Hepatocyte (in vitro differentiated cells): ENCODE measurements around the gene PRKACA. TPM values are rescaled to one million over a fixed set of nuclear protein-coding genes. Genes with fewer than 3 reads are reported as not detected.
A peak's percentile ranks its signal among the peaks of the same experiment; 100 is the strongest.

ENCODE experiments used
- DNase-seq: peaks from one replicate; pipeline ENCODE4 v3.0.0-alpha.2; 2016; ENCODE audit warnings: low spot score
- H2AFZ ChIP-seq: fragments of 200-600 bp; sonication (generic); 2 replicates; pipeline ENCODE4 v1.6.0; 2016; ENCODE audit warnings: antibody characterized with exemption, mild to moderate bottlenecking
- H3K27ac ChIP-seq: fragments of 200-600 bp; sonication (generic); 2 replicates; pipeline ENCODE4 v1.5.1; 2016; ENCODE audit warnings: mild to moderate bottlenecking
- H3K27me3 ChIP-seq: fragments of 200-600 bp; sonication (generic); 2 replicates; pipeline ENCODE4 v1.6.1; 2016
- H3K36me3 ChIP-seq: fragments of 200-600 bp; sonication (generic); replicated peaks from 2 replicates; pipeline ENCODE4 v1.5.1; 2016; ENCODE audit warnings: low read depth; ENCODE audit not compliant: insufficient read depth
- H3K4me1 ChIP-seq: fragments of 200-600 bp; sonication (generic); 2 replicates; pipeline ENCODE4 v1.5.1; 2016; ENCODE audit warnings: mild to moderate bottlenecking, moderate library complexity; ENCODE audit not compliant: insufficient read depth
- H3K4me2 ChIP-seq: fragments of 200-600 bp; sonication (generic); 2 replicates; pipeline ENCODE4 v1.6.0; 2016
- H3K4me3 ChIP-seq: fragments of 200-600 bp; sonication (generic); 2 replicates; pipeline ENCODE4 v1.5.1; 2016; ENCODE audit warnings: mild to moderate bottlenecking
- H3K79me2 ChIP-seq: fragments of 200-600 bp; sonication (generic); 2 replicates; pipeline ENCODE4 v1.6.0; 2017; ENCODE audit warnings: mild to moderate bottlenecking
- H3K9me2 ChIP-seq: fragments of 200-600 bp; sonication (generic); replicated peaks from 2 replicates; pipeline ENCODE4 v1.6.0; 2017; ENCODE audit warnings: mild to moderate bottlenecking; ENCODE audit not compliant: insufficient read depth
- H3K9me3 ChIP-seq: fragments of 200-600 bp; sonication (generic); 2 replicates; pipeline ENCODE4 v1.5.1; 2016; ENCODE audit warnings: low read depth, mild to moderate bottlenecking
- H4K20me1 ChIP-seq: fragments of 200-600 bp; sonication (generic); 2 replicates; pipeline ENCODE4 v1.6.0; 2016; ENCODE audit warnings: mild to moderate bottlenecking; ENCODE audit not compliant: insufficient read depth, poor library complexity, severe bottlenecking
- CTCF ChIP-seq: fragments of 200-600 bp; sonication (generic); IDR thresholded peaks from 2 replicates; pipeline ENCODE4 v1.5.1; 2016; ENCODE audit warnings: antibody characterized with exemption, mild to moderate bottlenecking; ENCODE audit not compliant: poor library complexity
- EZH2 ChIP-seq: fragments of 200-600 bp; sonication (generic); IDR thresholded peaks from 2 replicates; pipeline ENCODE4 v1.6.1; 2016; ENCODE audit warnings: antibody characterized with exemption, mild to moderate bottlenecking, borderline replicate concordance
- EZH2phosphoT487 ChIP-seq: fragments of 200-600 bp; sonication (generic); IDR thresholded peaks from one replicate; pipeline ENCODE4 v1.6.1; 2018; ENCODE audit warnings: antibody characterized with exemption, mild to moderate bottlenecking, low read depth, moderate library complexity; ENCODE audit not compliant: unreplicated experiment, severe bottlenecking
- WGBS: methylation state at CpG from one replicate; pipeline ENCODE4 v1.1.6; 2016; ENCODE audit warnings: low lambda C conversion rate; ENCODE audit errors: missing lambda C conversion rate; 5-methylcytosine and 5-hydroxymethylcytosine counted together
- polyA plus RNA-seq: library from polyadenylated mRNA; unstranded; fragments of >200 nt; fragmentation: Nextera tagmentation; extraction: Ambion mirVana; gene quantifications from 2 replicates; pipeline ENCODE4 v1.2.1, GENCODE V29; 2016
- total RNA-seq: library from RNA; depleted of rRNA; stranded (reverse); fragments of >200 nt; gene quantifications from 2 replicates; pipeline ENCODE4 v1.2.3, GENCODE V29; 2014

Gene PRKACA
- total and polyA plus RNA-seq, 2 experiments from 2014 or later, result 13.4 to 41.5 TPM

- Histone ChIP-seq H3K4me1 (peaks cover 11% of the 10 kb centered on the region), H3K9me3 (no peaks in the 10 kb centered on the region), H2AFZ (no peak overlapping the region), H3K4me2 (no peak overlapping the region), H3K27ac (no peak overlapping the region), H3K36me3 (no peaks in the 10 kb centered on the region), H3K4me3 (no peak overlapping the region), H3K9me2 (no peaks in the 10 kb centered on the region), H4K20me1 (no peaks in the 10 kb centered on the region), H3K79me2 (no peaks in the 10 kb centered on the region), H3K27me3 (no peaks in the 10 kb centered on the region)
- TF ChIP-seq EZH2phosphoT487 (no peak), CTCF (no peak), EZH2 (no peak)
- WGBS, result 94% methylated on average over 12 of the region's 12 CpGs
- no peak for DNase-seq
Measured at GRCh38 chr19:14152713-14153112, 35.2 kb upstream of the PRKACA start.

- Histone ChIP-seq H3K27me3 (no peaks in the 10 kb centered on the region), H3K9me3 (no peaks in the 10 kb centered on the region), H3K9me2 (no peaks in the 10 kb centered on the region), H3K4me2 (no peak overlapping the region), H3K27ac (peak overlapping the region; percentile 90), H4K20me1 (no peaks in the 10 kb centered on the region), H2AFZ (no peak overlapping the region), H3K4me3 (no peak overlapping the region), H3K4me1 (peaks cover 11% of the 10 kb centered on the region), H3K36me3 (no peaks in the 10 kb centered on the region), H3K79me2 (no peaks in the 10 kb centered on the region)
- no peak for TF ChIP-seq EZH2
- no peak for TF ChIP-seq EZH2phosphoT487
- no peak for TF ChIP-seq CTCF
- 96% methylated on average over 31 of the region's 47 CpGs for WGBS
- DNase-seq, result no peak
Measured at GRCh38 chr19:14150770-14151661, 33.5 kb upstream of the PRKACA start.

GRCh38 chr19:14150041-14150769, 32.6 kb upstream of the PRKACA start:
- H3K9me3 ChIP-seq, result no peaks in the 10 kb centered on the region
- no peak overlapping the region for H3K4me3 ChIP-seq
- H3K27me3 ChIP-seq, result no peaks in the 10 kb centered on the region
- 79% methylated on average over 10 of the region's 10 CpGs for WGBS
- H3K36me3 ChIP-seq, result no peaks in the 10 kb centered on the region
- TF ChIP-seq EZH2phosphoT487, result no peak
- TF ChIP-seq CTCF, result no peak
- TF ChIP-seq EZH2, result no peak
- H3K27ac ChIP-seq, result peak overlapping the region; percentile 90
- no peak for DNase-seq
- peak overlapping the region; percentile 5 for H3K4me2 ChIP-seq
- H2AFZ ChIP-seq, result no peak overlapping the region
- no peaks in the 10 kb centered on the region for H3K9me2 ChIP-seq
- no peaks in the 10 kb centered on the region for H4K20me1 ChIP-seq
- no peaks in the 10 kb centered on the region for H3K79me2 ChIP-seq
- peaks cover 11% of the 10 kb centered on the region for H3K4me1 ChIP-seq
